OCI-LY3 (cell line): Measurements from ENCODE around the gene ST6GALNAC1.

Experiments used
- CTCF ChIP-seq: fragments of 200-600, 300-600 bp; sonication (generic); IDR thresholded peaks from 2 replicates; pipeline ENCODE4 v1.5.1; 2014; ENCODE audit warnings: antibody characterized with exemption, low read length, low read depth
- EZH2phosphoT487 ChIP-seq: fragments of 200-600 bp; shearing (Covaris generic); IDR thresholded peaks from 2 replicates; pipeline ENCODE4 v1.6.1; 2018; ENCODE audit warnings: antibody characterized with exemption, mixed run types, low read depth

DNA sequence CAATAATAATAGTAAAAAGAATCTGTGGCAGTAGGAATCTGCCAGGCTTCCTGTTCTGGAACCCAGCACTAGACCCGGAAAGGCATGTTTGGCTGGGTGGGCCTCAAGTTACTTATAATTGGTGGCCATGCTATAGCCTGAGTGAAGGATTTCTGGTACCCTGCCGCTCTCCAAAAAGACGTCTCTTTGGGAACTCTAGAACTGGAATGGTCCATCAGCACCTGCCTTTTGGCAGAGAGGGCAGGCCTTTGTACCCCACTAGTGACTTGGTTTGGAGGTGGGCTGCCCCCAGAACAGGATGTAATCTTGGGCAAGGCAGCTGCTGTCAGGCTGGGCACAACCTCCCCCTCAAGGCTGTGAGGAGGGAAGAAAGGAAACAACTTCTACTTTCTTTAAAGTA, 29.3 kb upstream of the ST6GALNAC1 start:
- TF ChIP-seq CTCF (no peak), EZH2phosphoT487 (no peak)
